Measurements from ENCODE around the gene TACC3. TPM values are rescaled to one million over a fixed set of nuclear protein-coding genes. Genes with fewer than 3 reads are reported as not detected.

Gene TACC3
- total RNA-seq, 2 donors from 2014 or later, result 4.3 to 35.6 TPM

- WGBS, result 96% methylated on average over 6 of the region's 6 CpGs
- TF ChIP-seq CTCF (IDR thresholded peaks at IDR 0.05) (no peak), POLR2A (IDR thresholded peaks at IDR 0.05) (no peak), POLR2AphosphoS5 (IDR thresholded peaks at IDR 0.05) (no peak)
- no peaks in the 10 kb centered on the region for H3K4me1 ChIP-seq (replicated peaks)
These were observed 15.6 kb upstream of the TACC3 start for GRCh38 chr4:1705732-1706131.

GRCh38 chr4:1706358-1706757 is 15.0 kb upstream of the TACC3 start:
- 82% methylated on average over 6 of the region's 6 CpGs for WGBS

More at GRCh38 chr4:1705732-1706131, 15.6 kb upstream of the TACC3 start:
- Histone ChIP-seq H3K27me3 (replicated peaks; ENCODE audit: insufficient read depth) (no peaks in the 10 kb centered on the region), H3K27ac (no peak overlapping the region), H3K9me3 (no peaks in the 10 kb centered on the region), H3K36me3 (no peaks in the 10 kb centered on the region), H3K4me3 (no peak overlapping the region)
- intact Hi-C loops (cut with DNase I), result no loop called here
- no peak for DNase-seq (ENCODE audit: low spot score)

GRCh38 chr4:1708581-1708980 is 12.7 kb upstream of the TACC3 start:
- TF ChIP-seq CTCF (IDR thresholded peaks at IDR 0.05) (no peak), POLR2A (IDR thresholded peaks at IDR 0.05) (no peak), POLR2AphosphoS5 (IDR thresholded peaks at IDR 0.05) (no peak)
- H3K4me1 ChIP-seq (replicated peaks), result no peaks in the 10 kb centered on the region
- intact Hi-C loops (cut with DNase I), result no loop called here

More at GRCh38 chr4:1706358-1706757, 15.0 kb upstream of the TACC3 start:
- no peaks in the 10 kb centered on the region for H3K4me1 ChIP-seq (replicated peaks)
- intact Hi-C loops (cut with DNase I), result no loop called here
- TF ChIP-seq POLR2A (IDR thresholded peaks at IDR 0.05) (no peak), CTCF (IDR thresholded peaks at IDR 0.05) (no peak), POLR2AphosphoS5 (IDR thresholded peaks at IDR 0.05) (no peak)
- DNase-seq (ENCODE audit: low spot score), result no peak
- no peak overlapping the region for H3K4me3 ChIP-seq
- no peaks in the 10 kb centered on the region for H3K36me3 ChIP-seq
- no peaks in the 10 kb centered on the region for H3K27me3 ChIP-seq (replicated peaks; ENCODE audit: insufficient read depth)
- H3K27ac ChIP-seq, result no peak overlapping the region
- H3K9me3 ChIP-seq, result no peaks in the 10 kb centered on the region

GRCh38 chr4:1711055-1711570 is 10.2 kb upstream of the TACC3 start:
- Histone ChIP-seq H3K27me3 (replicated peaks; ENCODE audit: insufficient read depth) (no peaks in the 10 kb centered on the region), H3K36me3 (no peaks in the 10 kb centered on the region), H3K4me3 (peak overlapping the region; percentile 58 to 89), H3K9me3 (no peaks in the 10 kb centered on the region), H3K4me1 (replicated peaks) (peaks cover 9% of the 10 kb centered on the region), H3K27ac (peak overlapping the region; percentile 93 to 99)
- TF ChIP-seq POLR2AphosphoS5 (IDR thresholded peaks at IDR 0.05), result no peak
- no peak for TF ChIP-seq CTCF (IDR thresholded peaks at IDR 0.05)
- no peak for TF ChIP-seq POLR2A (IDR thresholded peaks at IDR 0.05)
- 11% methylated on average over 22 of the region's 22 CpGs for WGBS
- intact Hi-C loops (cut with DNase I), result loop anchor here (10.0 kb wide), 1 partner anchor 534 kb away; the partner anchor contains the start of genes HAUS3 and POLN
- DNase-seq (ENCODE audit: low spot score), result no peak

More at GRCh38 chr4:1708581-1708980, 12.7 kb upstream of the TACC3 start:
- H3K4me3 ChIP-seq, result no peak overlapping the region
- H3K27me3 ChIP-seq (replicated peaks; ENCODE audit: insufficient read depth), result no peaks in the 10 kb centered on the region
- 29% methylated on average over 1 of the region's 1 CpG for WGBS
- no peak for DNase-seq (ENCODE audit: low spot score)
- H3K27ac ChIP-seq, result no peak overlapping the region
- no peaks in the 10 kb centered on the region for H3K36me3 ChIP-seq
- no peaks in the 10 kb centered on the region for H3K9me3 ChIP-seq

- TF ChIP-seq POLR2A (IDR thresholded peaks at IDR 0.05), result no peak
- peak in 1 of 4 experiments; percentile 12 for TF ChIP-seq CTCF (IDR thresholded peaks at IDR 0.05)
- peak; percentile 43 for TF ChIP-seq POLR2AphosphoS5 (IDR thresholded peaks at IDR 0.05)
- intact Hi-C loops (cut with DNase I), result loop anchor here (10.0 kb wide), 1 partner anchor 533 kb away; the partner anchor contains the start of genes HAUS3 and POLN
- Histone ChIP-seq H3K36me3 (no peaks in the 10 kb centered on the region), H3K27me3 (replicated peaks; ENCODE audit: insufficient read depth) (no peaks in the 10 kb centered on the region), H3K4me3 (peak overlapping the region; percentile 58 to 89), H3K27ac (peak overlapping the region; percentile 93 to 99), H3K9me3 (no peaks in the 10 kb centered on the region), H3K4me1 (replicated peaks) (peaks cover 9% of the 10 kb centered on the region)
- WGBS, result under 1% methylated on average over 84 of the region's 85 CpGs
- peak; percentile 48 for DNase-seq (ENCODE audit: low spot score)
These were observed 9.6 kb upstream of the TACC3 start for GRCh38 chr4:1711571-1712215.
